IPS-18c (cell line): ENCODE measurements around the gene PLXDC1.
A peak's percentile ranks its signal among the peaks of the same experiment; 100 is the strongest.

ENCODE experiments used
- H3K4me3 ChIP-seq: 2 replicates; pipeline ENCODE4 v1.7.0; 2013; ENCODE audit warnings: low read depth, mild to moderate bottlenecking, low read length, moderate library complexity; ENCODE audit not compliant: insufficient read depth
- H3K9me3 ChIP-seq: one replicate; pipeline ENCODE4 v1.6.1; 2013; ENCODE audit warnings: mild to moderate bottlenecking, low read length, moderate library complexity; ENCODE audit not compliant: control insufficient read depth, insufficient read depth

The PLXDC1 gene

DNA sequence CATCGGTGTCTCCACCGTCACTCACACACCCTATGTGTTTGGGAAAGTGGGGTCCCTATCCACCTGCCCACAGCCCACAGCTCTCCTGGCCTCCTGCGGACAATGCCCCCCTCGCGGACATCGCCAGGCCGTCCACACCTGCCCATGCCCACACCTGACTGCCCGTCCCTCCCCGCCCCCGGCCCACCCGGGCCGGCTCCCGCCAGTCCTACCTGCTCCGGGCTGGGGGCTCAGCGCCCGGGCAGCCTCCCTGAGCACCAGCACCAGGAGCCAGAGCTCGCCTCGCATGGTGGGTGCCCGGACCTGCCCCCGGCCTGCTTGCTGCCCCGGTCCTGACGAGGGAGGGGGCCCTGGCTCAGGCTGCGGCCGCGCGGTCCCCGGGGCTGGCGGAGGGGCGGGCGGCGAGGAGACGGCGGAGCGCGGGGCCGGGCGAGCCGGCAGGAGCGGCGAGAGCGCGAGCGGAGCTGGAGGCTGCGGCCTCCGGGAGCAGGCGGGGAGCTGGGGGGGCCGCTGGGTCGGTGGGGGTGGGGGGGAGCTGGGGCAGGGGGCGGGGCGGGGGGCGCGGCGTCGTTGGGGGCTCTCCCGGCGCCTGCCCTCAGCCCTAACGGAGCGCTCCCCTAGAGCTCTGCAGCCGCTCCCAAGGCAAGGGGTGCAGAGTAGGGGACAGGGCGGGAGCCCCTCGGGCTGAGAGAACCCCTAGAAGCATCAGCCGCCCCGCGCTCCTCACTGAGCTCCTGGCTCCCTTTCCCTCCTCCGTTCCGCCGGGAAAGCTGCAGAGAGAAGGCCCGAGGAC lies at the start of gene PLXDC1:
Gene PLXDC1, minus strand, starts transcription at position 488 of the 793 bp plus-strand sequence. Its CDS starts 200 bp downstream, at position 288.
- Histone ChIP-seq H3K4me3 (peak within 1 kb of the TSS; percentile 83), H3K9me3 (no peaks in the 10 kb centered on the region)

- Histone ChIP-seq H3K4me3 (peak overlapping the region; percentile 81), H3K9me3 (peaks cover 2% of the 10 kb centered on the region)
These were observed 49.6 kb upstream of the PLXDC1 start for GRCh38 chr17:39200957-39201510.

GRCh38 chr17:39200070-39200879 lies 48.8 kb upstream of the PLXDC1 start, which contains the start of gene RPL19:
TSS of gene RPL19 (plus strand) at chr17:39200283. CDS start at chr17:39200345, 62 bp downstream.
- Histone ChIP-seq H3K9me3 (peaks cover 2% of the 10 kb centered on the region), H3K4me3 (peak within 1 kb of the TSS; percentile 81)

DNA sequence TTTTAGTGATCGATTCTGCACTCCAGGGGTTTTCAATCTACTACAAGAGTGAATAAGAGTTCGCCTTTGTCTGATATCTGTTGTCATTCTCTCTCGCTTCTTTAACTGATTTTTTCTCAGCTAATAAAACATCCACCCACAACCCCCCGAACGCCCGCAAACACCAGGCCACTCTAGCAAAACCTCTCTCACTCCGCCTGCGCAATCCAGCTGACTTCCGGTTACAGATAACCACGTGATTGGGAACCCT lies 48.3 kb upstream of the PLXDC1 start:
- Histone ChIP-seq H3K9me3 (peaks cover 2% of the 10 kb centered on the region), H3K4me3 (peak overlapping the region; percentile 81)

GRCh38 chr17:39198186-39198566 lies 46.7 kb upstream of the PLXDC1 start:
- H3K4me3 ChIP-seq: peak overlapping the region; percentile 81
- peaks cover 2% of the 10 kb centered on the region for H3K9me3 ChIP-seq

DNA sequence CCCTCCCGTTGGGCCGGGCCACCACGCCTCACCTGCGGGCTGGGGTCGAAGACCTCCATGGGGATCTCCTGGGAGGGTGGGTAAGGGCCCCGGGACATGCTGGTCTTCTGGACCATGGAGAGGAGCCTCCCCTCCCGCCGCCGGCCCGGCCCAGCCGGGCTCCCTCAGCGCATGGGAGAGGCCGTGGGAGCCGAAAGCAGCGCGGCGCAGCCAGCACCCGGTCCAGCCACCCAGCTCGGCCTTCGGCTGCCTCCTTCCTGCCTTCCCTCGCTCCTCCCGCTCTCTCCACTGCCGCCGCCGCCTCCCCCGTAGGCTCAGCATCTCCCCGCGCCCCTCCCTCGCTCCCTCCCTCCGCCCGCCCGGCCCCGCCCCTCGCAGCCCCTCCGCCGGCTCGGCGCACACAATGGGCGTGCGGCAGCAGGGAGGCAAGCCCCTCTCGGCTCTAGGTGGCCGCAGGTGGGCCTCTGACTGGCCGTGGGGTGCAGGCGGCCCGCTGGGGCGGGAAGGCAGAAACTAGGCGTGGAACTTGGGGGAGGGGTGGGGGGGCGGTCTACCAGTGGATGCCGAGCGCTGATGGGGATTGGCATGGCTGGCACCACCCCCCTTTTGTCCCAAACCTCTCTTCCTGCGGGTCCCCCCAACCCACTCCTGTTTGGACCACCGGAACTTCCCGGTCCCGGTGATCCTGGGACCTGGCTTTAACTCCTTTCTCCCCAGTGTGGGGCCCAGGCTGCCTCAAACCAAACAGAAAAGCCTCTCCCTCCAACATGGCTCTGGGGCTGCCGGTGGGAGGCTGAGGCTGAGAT lies 46.1 kb upstream of the PLXDC1 start, which contains the start of gene CACNB1:
Gene CACNB1, minus strand, starts transcription at position 290 of the 806 bp plus-strand sequence. Its CDS starts 174 bp downstream, at position 116.
- peaks cover 2% of the 10 kb centered on the region for H3K9me3 ChIP-seq
- H3K4me3 ChIP-seq: peak within 1 kb of the TSS; percentile 81

- peaks cover 1% of the 10 kb centered on the region for H3K9me3 ChIP-seq
- H3K4me3 ChIP-seq: peak overlapping the region; percentile 81
These were observed 45.4 kb upstream of the PLXDC1 start for GRCh38 chr17:39196808-39197291.

- Histone ChIP-seq H3K4me3 (peak overlapping the region; percentile 6; the same call in 1 of the 2 replicates), H3K9me3 (no peaks in the 10 kb centered on the region)
These were observed 44.9 kb upstream of the PLXDC1 start for GRCh38 chr17:39196241-39196807.

GRCh38 chr17:39195568-39196160 lies 44.2 kb upstream of the PLXDC1 start:
- Histone ChIP-seq H3K9me3 (no peaks in the 10 kb centered on the region), H3K4me3 (peak overlapping the region; percentile 32; the same call in 1 of the 2 replicates)

GRCh38 chr17:39194985-39195524 lies 43.6 kb upstream of the PLXDC1 start:
- Histone ChIP-seq H3K9me3 (no peaks in the 10 kb centered on the region), H3K4me3 (peak overlapping the region; percentile 32)

DNA sequence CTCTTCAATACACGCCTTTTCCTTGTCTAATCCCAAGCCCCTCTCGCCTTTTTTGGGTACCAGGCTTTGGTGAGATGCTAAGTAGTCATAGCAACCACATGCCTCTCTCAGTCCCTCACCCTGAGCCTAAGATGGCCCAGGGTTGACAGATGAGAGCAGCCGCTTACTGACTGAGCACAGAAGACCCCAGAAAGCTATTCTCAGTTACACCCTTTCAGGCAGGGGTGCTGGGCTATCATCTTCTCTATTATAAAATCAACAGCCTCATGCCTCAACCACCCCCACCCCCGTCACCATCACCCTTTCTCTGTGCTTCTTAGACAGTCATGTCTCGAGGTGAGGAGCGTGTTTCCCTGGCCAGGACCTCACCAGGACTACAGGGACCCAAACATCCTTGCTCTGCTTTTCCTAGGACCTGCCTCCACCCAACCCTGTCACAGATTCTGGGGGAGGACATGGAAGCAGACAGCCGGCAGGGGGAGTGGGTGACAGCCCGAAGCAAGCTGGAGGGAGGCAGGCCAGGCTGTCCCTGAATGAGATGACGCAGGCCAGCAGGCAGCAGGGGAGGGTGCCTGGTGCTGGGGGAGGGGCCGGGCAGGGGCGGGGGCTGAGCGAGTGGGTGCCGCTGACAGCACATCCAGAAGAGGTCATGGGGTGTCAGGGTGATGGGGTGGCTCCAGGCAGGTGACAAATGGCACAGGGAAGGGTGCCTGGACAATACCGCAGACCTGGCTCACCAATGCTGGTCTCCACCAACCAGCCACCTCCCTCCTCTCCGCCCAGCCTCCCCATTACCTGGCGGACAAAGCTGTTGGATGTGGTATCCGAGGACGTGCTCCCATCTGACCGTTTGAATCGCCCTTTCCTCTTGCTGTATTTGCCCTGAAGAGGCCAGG lies 42.9 kb upstream of the PLXDC1 start:
- H3K4me3 ChIP-seq: peak overlapping the region; percentile 32
- H3K9me3 ChIP-seq: no peaks in the 10 kb centered on the region

GRCh38 chr17:39193346-39193745 lies 41.9 kb upstream of the PLXDC1 start:
- Histone ChIP-seq H3K9me3 (no peaks in the 10 kb centered on the region), H3K4me3 (no peak overlapping the region)

DNA sequence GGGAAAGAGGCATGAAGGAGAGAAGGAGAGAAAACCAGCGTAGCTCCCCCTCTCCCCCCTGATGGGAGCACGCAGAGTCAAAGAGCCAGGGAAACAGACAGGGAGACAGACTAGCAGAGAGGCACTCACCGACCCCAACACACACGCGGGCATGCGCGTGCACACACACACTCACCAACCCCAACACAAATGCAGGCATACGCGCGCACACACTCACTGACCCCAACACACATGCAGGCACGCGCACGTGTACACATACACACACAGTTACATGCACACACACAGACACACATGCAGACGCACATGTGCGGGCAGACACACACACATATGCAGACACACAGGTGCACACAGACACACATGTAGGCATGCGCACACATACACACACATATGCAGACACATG lies 41.5 kb upstream of the PLXDC1 start:
- Histone ChIP-seq H3K4me3 (no peak overlapping the region), H3K9me3 (no peaks in the 10 kb centered on the region)

DNA sequence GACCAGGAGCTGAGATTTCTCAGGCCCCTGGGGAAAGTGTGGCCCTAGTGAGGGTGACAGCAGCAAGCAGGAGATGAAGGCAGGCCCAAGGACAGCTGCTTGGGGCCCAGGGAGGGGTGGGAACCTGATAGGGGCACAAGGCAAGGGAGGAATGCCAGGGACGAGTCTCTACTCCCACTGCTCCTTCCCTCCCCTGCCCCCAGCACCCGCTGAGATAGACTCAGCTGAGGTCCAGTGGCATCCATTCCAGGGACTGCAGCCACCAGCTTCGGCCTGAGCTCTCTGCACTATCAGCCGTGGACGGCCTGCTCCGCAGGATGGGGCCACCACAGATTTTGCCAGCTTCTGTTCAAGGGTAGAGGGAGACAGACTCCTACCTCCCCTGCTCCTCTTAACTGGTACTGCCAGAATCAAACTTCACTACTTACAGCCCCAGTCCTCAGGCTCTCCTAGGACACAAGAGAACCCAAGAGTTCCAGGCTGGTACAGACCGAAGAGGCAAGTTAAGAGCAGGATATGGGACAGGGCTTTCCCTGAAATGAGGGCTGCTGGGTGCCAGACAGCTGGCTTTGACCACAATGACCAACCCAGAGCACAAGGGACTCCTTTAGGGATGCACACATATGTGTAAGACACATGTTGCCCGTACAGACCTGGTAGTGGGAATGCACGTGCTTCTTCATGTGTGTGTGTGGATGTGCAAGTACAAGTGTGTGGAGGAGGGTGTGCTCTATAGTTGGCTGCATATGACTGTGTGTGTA lies 40.5 kb upstream of the PLXDC1 start:
- Histone ChIP-seq H3K9me3 (no peaks in the 10 kb centered on the region), H3K4me3 (no peak overlapping the region)
